Calu3 (cell line): ENCODE data around the gene ERVW-1. TPM values are rescaled to one million over a fixed set of nuclear protein-coding genes. Genes with fewer than 3 reads are reported as not detected.

Experiments used
- BruUV-seq: library from RNA; stranded (reverse); fragments of 400-500 nt; replicated peaks from 2 replicates; lab custom pipeline; 2021; lab: Mats Ljungman, UMichigan
- CTCF ChIA-PET: fragments of 300-600 bp; sonication (Branson Sonifier 250); formaldehyde crosslinking; loops from one replicate; lab custom pipeline; 2022; ENCODE audit warnings: antibody characterized with exemption; lab: Charles Lee
- DNase-seq: peaks from one replicate; pipeline ENCODE4 v3.0.0; 2022
- H3K27ac Mint-ChIP-seq: one replicate; pipeline ENCODE4 v1.8.0; 2022; ENCODE audit warnings: mixed read lengths; ENCODE audit not compliant: unreplicated experiment
- H3K27me3 Mint-ChIP-seq: one replicate; pipeline ENCODE4 v1.8.0; 2022; ENCODE audit warnings: mixed read lengths; ENCODE audit not compliant: unreplicated experiment
- H3K36me3 Mint-ChIP-seq: one replicate; pipeline ENCODE4 v1.8.0; 2022; ENCODE audit warnings: mild to moderate bottlenecking, moderate library complexity, mixed read lengths; ENCODE audit not compliant: insufficient read depth, unreplicated experiment
- H3K4me1 Mint-ChIP-seq: one replicate; pipeline ENCODE4 v1.8.0; 2022; ENCODE audit warnings: mild to moderate bottlenecking, low read depth, mixed read lengths; ENCODE audit not compliant: unreplicated experiment
- H3K4me3 Mint-ChIP-seq: one replicate; pipeline ENCODE4 v1.8.0; 2022; ENCODE audit warnings: mild to moderate bottlenecking, low read depth, moderate library complexity, mixed read lengths; ENCODE audit not compliant: unreplicated experiment
- H3K9me3 Mint-ChIP-seq: one replicate; pipeline ENCODE4 v1.8.0; 2022; ENCODE audit warnings: low read depth, mixed read lengths; ENCODE audit not compliant: unreplicated experiment
- intact Hi-C: fragments of 100-400 bp; cut with micrococcal nuclease; formaldehyde crosslinking; loops from one replicate; pipeline ENCODE4 v1.10.0; 2022; ENCODE audit not compliant: unreplicated experiment
- total RNA-seq: library from RNA; stranded (reverse); gene quantifications from 2 replicates; pipeline ENCODE4 v1.2.3, GENCODE V29; 2022
- TF ChIP-seq, protein P1 (sequence below): fragments of 200-600 bp; IDR thresholded peaks from one replicate; pipeline ENCODE4 v1.8.0; 2022; ENCODE audit warnings: antibody characterized with exemption; ENCODE audit not compliant: unreplicated experiment

The ERVW-1 gene
- total RNA-seq, 1 experiment from 2014 or later, result not detected

- H3K27ac Mint-ChIP-seq, result no peak overlapping the region
- peaks cover 2% of the 10 kb centered on the region for H3K9me3 Mint-ChIP-seq
- no peak overlapping the region for H3K4me3 Mint-ChIP-seq
- H3K4me1 Mint-ChIP-seq, result no peaks in the 10 kb centered on the region
- H3K27me3 Mint-ChIP-seq, result no peaks in the 10 kb centered on the region
- intact Hi-C loops, result no loop called here
- CTCF ChIA-PET, result interaction anchor here (1.3 kb wide), 1 partner anchor 32 kb away, joined by 3 read pairs; no protein-coding TSS in a partner anchor
- H3K36me3 Mint-ChIP-seq, result no peaks in the 10 kb centered on the region
- no peak for DNase-seq
- no TSS peak for BruUV-seq
- TF ChIP-seq, protein P1, sequence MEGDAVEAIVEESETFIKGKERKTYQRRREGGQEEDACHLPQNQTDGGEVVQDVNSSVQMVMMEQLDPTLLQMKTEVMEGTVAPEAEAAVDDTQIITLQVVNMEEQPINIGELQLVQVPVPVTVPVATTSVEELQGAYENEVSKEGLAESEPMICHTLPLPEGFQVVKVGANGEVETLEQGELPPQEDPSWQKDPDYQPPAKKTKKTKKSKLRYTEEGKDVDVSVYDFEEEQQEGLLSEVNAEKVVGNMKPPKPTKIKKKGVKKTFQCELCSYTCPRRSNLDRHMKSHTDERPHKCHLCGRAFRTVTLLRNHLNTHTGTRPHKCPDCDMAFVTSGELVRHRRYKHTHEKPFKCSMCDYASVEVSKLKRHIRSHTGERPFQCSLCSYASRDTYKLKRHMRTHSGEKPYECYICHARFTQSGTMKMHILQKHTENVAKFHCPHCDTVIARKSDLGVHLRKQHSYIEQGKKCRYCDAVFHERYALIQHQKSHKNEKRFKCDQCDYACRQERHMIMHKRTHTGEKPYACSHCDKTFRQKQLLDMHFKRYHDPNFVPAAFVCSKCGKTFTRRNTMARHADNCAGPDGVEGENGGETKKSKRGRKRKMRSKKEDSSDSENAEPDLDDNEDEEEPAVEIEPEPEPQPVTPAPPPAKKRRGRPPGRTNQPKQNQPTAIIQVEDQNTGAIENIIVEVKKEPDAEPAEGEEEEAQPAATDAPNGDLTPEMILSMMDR, result no peak
Observed at GRCh38 chr7:92466682-92467081, 11.1 kb downstream of the ERVW-1 start.

GRCh38 chr7:92464515-92464914, 13.2 kb downstream of the ERVW-1 start:
- BruUV-seq, result no TSS peak
- Mint-ChIP-seq H3K9me3 (peaks cover 2% of the 10 kb centered on the region), H3K36me3 (peaks cover 1% of the 10 kb centered on the region), H3K27me3 (no peaks in the 10 kb centered on the region), H3K4me1 (no peaks in the 10 kb centered on the region), H3K27ac (no peak overlapping the region), H3K4me3 (no peak overlapping the region)
- CTCF ChIA-PET, result no interaction called here
- TF ChIP-seq, protein P1, result no peak
- no peak for DNase-seq
- intact Hi-C loops, result no loop called here

DNA sequence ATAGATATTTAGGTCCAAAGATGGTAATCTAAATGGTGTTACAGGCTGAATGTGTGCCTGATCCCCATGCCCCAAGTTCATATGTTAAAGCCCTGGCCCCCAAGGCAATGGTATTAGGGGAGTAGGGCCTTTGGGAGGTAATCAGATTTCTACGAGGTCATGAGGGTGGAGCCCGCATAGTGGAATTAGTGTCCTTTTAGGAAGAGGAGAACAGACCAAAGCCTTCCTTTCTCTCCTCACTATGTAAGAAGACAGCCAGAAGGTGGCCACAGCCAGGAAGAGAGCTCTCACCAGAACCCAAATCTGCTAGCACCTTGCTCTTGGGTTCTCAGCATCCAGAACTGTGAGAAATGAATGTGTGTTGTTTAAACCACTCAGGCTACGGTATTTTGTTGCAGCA, 15.2 kb downstream of the ERVW-1 start:
- CTCF ChIA-PET, result no interaction called here
- no peak overlapping the region for H3K4me3 Mint-ChIP-seq
- TF ChIP-seq, protein P1, result no peak
- no peak for DNase-seq
- BruUV-seq, result no TSS peak
- H3K36me3 Mint-ChIP-seq, result peaks cover 5% of the 10 kb centered on the region
- no peaks in the 10 kb centered on the region for H3K27me3 Mint-ChIP-seq
- intact Hi-C loops, result no loop called here
- H3K4me1 Mint-ChIP-seq, result no peaks in the 10 kb centered on the region
- H3K27ac Mint-ChIP-seq, result no peak overlapping the region
- no peaks in the 10 kb centered on the region for H3K9me3 Mint-ChIP-seq

DNA sequence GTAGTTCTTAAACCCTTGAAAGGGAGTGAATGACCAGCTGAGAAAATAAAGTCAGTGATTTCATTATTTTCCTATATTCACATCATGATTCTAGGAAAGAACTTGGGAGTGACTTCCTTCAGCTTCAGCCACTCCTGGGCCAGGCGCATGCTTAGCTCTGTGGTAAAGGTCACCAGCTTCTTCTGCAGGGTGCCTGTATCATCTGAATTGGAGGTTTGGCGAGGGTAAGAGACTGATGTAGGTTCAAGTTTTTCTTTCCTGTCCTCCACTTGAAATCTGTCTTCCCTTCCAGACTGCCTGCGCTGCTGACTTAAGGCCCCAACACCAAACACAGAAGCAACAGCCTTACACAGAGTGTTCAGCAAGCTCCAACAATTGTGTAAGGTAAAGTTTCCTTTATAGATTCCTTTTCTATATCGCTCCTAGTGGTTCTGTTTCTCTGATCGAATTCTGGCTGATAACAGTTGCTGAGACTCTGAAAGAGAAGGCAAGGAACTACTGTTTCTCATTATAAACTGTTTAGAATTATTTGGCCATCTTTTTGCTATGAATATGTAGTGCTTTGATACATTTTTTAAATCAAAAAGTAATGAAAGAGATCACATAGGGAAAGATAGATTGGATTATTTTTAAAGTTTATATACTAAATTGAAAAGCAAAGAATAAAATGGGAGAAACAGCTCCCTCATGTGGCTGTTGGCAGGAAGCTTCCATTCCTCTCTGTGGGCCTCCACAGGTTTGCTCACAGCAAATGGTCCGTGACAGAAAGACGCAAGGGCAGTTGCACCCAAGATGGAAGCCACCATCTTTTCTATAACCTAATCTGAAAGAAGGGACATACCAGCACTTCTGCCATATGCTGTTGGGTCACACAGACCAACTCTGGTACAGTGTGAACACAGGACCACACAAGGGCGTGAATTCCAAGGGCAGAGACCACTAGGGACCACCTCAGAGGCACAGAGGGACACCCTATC, 16.4 kb downstream of the ERVW-1 start:
- CTCF ChIA-PET, result interaction anchor here (1.0 kb wide), 3 partner anchors 13 to 68 kb away, joined by 3 read pairs; partner anchors contain the start of genes GATAD1 and RBM48
- intact Hi-C loops, result no loop called here
- no peaks in the 10 kb centered on the region for H3K9me3 Mint-ChIP-seq
- BruUV-seq, result no TSS peak
- peaks cover 5% of the 10 kb centered on the region for H3K36me3 Mint-ChIP-seq
- no peaks in the 10 kb centered on the region for H3K4me1 Mint-ChIP-seq
- TF ChIP-seq, protein P1, result peak; percentile 45
- no peak overlapping the region for H3K4me3 Mint-ChIP-seq
- no peaks in the 10 kb centered on the region for H3K27me3 Mint-ChIP-seq
- peak; percentile 30 for DNase-seq
- no peak overlapping the region for H3K27ac Mint-ChIP-seq
